ENCODE results near the gene RORC.

GRCh38 chr1:151834239-151834638 lies 2.6 kb upstream of the RORC start:
- TF ChIP-seq CTCF (conservative IDR thresholded peaks at IDR 0.05 in 1 of 2, IDR thresholded peaks at IDR 0.05 in 1 of 2; ENCODE audit: extremely low read depth in 1 of 2, insufficient read depth in 1 of 2, low read depth in 1 of 2, low read length in 2 of 2), result no peak
- TF ChIP-seq EZH2 (IDR thresholded peaks at IDR 0.05; ENCODE audit: borderline replicate concordance, low read length), result no peak
